HG02840 (cell line): ENCODE data around the gene OXSR1.
"Not testable (repeated sequence)": the region's sequence is repeated elsewhere in the genome, so short reads cannot be mapped to it uniquely, and the experiment has no call there.

Experiments
- ATAC-seq: cut with Tn5 transposase; IDR thresholded peaks from one replicate; pipeline ENCODE4 v1.9.1; 2021; ENCODE audit warnings: mild to moderate bottlenecking, moderate library complexity, moderate number of reproducible peaks; ENCODE audit not compliant: unreplicated experiment, low FRiP score

The OXSR1 gene

DNA sequence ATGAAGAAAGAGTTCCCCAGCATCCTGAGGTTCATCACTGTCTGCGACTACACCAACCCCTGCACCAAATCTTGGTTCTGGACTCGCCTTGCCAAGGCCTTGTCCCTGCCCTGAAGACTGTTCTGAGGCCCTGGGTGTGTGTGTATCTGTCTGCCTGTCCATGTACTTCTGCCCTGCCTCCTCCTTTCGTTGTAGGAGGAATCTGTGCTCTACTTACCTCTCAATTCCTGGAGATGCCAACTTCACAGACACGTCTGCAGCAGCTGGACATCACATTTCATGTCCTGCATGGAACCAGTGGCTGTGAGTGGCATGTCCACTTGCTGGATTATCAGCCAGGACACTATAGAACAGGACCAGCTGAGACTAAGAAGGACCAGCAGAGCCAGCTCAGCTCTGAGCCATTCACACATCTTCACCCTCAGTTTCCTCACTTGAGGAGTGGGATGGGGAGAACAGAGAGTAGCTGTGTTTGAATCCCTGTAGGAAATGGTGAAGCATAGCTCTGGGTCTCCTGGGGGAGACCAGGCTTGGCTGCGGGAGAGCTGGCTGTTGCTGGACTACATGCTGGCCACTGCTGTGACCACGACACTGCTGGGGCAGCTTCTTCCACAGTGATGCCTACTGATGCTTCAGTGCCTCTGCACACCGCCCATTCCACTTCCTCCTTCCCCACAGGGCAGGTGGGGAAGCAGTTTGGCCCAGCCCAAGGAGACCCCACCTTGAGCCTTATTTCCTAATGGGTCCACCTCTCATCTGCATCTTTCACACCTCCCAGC, 24.0 kb upstream of the OXSR1 start:
- no peak for ATAC-seq

DNA sequence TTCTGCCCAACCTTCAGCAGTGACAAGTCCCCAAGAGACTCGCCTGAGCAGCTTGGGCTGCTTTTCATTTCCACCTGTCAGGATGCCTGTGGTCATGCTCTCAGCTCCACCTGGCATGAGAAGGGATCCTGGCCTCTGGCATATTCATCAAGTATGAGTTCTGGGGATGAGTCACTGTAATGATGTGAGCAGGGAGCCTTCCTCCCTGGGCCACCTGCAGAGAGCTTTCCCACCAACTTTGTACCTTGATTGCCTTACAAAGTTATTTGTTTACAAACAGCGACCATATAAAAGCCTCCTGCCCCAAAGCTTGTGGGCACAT, 23.4 kb upstream of the OXSR1 start:
- ATAC-seq, result no peak

DNA sequence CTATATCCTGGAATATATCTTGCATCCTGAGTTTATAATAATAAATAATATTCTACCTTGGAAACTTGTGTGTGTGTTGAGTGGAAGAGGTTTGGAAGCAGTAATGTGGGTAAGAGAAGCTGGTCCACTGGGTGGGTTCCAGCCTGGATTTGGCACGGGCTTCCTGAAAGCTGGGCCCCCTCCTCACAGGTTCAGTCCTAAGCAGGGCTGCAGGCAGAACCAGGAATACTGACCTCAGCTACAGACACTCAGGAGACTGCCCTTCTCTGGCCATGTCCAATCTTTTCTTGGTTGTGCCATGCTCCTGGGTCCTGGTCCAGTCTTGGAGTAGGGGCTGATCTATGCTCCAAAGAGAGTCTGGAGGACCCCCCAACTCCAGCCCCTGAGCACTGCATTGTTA, 22.4 kb upstream of the OXSR1 start:
- no peak for ATAC-seq

DNA sequence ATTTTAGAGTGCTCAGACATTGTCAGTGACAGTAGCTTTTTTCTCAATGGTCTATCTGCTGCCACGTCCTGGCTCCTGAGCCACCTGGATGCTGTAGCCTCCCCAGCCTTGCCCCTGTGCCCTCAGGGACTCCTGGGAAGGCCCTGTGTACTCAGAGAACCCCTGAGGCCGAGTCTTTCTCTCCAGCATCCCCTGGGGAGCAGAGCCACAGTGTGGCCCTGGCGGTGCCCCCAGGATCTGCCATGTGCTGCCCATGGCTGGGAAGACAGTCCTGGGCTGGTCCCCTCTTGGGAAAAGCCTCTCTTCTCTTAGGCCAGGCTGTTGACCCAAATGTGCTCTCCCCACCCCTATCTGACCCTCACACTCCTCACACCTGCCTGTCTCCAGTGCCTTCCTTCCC, 21.8 kb upstream of the OXSR1 start:
- no peak for ATAC-seq

- no peak for ATAC-seq
These were observed 18.8 kb upstream of the OXSR1 start for GRCh38 chr3:38146504-38146903.

- no peak for ATAC-seq
These were observed 17.9 kb upstream of the OXSR1 start for GRCh38 chr3:38147421-38147820.

- no peak for ATAC-seq
These were observed 16.9 kb upstream of the OXSR1 start for GRCh38 chr3:38148311-38148882.

DNA sequence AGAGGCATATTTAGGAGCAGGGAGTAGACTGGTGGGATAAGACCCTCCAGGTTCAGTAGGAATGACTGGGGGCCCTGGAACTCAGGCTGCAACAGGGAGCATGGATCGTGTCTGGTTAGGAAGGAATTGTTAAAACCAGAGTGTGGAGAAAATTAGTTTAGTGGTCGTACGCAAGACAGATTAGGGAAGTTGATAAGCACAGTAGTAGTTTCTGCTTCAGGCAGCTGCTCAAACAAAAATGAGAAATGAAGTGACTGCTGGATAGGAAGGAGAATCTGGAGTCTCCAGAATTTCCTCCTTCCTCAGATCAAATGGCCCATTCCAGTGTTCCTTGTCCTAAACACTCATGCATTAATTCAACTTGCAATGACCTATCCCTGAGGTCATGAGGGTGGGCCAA, 15.6 kb upstream of the OXSR1 start:
- no peak for ATAC-seq

- no peak for ATAC-seq
These were observed 14.4 kb upstream of the OXSR1 start for GRCh38 chr3:38150780-38151528.

GRCh38 chr3:38151667-38152265, 13.6 kb upstream of the OXSR1 start:
- ATAC-seq, result no peak

DNA sequence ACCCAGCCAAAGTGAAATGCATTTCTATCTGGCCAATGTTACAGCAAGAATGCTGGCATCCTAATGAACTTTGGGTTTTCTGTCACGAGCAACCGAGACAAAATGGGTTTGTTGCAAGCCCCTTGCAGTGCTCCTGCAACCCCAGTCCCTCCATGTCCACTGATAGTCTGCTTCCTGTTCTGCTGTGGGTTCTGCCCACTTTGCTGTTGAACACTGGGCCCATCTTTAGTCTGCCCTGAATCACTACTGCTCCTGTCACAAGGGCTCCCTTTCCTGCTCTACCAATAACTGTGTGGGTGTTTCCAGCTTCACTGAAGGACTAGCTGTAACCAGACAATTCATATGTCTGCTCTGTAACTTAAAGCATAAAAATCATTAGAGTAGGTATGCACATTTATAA, 12.7 kb upstream of the OXSR1 start:
- ATAC-seq, result no peak

DNA sequence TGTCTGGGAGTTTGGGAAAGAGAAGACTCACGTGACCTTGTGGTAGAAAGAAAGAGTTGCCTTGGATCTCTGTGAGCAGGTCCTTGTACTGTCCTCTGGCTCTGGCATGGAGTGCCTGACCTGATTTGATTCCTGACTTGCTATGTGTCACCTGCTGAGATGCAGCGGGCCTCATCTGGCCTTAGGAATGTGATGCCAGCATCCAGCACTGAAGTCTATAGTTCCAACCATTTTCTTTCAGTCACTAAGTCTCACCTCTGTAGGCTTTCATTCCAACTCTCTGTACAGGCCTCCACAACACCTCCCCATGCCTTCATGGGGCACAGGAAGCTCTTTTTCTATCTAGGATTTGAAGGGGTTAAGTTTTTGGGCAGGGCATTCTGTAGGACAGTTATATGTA, 12.1 kb upstream of the OXSR1 start:
- no peak for ATAC-seq

DNA sequence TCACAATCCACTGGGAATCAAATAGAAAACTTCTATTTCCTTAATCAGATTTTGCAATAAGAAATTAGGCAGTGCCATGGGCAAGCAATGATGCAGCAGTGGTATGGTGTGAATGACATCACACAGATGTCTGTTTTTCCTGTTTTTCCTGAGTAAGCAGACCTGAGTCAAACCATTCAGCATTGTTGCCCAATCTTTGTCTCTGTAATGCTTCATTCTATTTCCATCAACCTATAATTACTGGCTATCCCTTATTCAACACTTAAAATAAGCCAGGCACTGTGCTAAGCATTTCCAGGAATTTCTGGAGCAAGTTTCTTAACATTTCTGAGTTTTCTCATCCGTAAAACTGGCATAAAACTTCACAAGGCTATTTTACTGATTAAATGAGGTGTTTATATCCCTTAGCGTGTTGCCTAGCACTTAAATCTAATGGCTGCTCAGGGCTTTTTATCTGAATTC, 11.3 kb upstream of the OXSR1 start:
- no peak for ATAC-seq

DNA sequence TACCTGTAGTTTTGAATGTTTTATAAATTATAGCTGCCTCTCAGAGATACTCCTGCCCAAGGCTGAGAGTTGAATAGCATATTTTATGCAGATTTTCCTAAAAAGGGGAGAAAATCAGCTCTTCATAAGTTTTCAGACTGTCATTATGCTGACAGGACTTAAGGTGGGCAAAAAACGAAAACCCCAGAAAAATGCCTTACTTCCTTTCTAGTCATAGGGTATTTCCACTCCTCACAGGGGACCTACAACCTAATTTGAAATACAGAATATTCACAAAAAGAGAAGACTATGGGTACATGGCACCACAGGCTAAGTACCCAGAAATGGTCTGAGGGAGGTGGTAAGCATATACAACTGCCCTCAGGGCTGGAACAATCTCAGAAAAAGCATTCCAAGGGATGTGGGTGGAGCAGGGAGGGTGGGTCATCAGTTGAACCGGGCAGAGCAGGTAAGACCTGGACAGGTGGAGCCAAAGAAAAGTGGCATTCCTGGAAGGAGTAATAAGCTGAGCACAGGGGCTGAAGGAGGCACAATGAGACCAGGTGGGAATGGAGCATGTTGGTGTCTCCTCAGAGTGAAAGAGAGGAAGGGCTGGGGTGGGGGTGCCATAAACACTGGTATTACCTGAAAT, 10.6 kb upstream of the OXSR1 start:
- no peak for ATAC-seq

DNA sequence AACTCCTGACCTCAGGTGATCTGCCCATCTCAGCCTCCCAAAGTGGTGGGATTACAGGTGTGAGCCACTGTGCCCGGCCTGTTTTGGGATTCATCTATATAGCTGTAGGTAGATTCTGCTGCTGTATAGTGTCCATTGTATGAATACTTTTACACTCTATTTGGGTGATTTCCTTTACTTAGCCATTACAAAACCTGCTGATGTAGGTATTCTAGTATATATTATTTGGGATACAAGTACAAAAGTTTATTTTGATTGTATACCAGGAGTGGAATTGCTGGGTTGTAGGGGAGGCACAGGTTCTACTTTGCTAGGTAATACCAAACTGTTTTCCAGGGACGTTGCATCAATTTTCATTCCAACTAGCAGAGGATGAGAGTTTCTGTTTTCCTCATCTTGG, 9.5 kb upstream of the OXSR1 start:
- no peak for ATAC-seq

DNA sequence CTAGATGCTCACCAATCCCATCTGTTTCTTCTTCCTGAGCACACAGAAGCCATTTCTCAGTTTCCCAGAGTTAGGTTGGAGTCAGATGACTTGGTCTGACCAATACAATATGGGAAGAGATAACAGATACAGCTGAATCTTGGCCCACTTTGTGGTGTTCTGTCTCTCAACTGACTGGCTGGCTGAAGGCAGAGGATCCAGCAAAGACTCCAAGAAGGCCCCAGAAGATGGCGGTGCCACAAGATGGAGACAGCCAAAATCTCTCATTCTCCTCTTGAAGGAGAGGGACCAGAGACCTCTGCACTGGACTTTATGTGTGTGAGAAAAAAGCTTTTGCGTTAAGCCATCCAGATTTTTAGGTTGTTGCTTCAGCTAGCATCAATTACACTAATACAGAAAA, 8.2 kb upstream of the OXSR1 start:
- no peak for ATAC-seq

DNA sequence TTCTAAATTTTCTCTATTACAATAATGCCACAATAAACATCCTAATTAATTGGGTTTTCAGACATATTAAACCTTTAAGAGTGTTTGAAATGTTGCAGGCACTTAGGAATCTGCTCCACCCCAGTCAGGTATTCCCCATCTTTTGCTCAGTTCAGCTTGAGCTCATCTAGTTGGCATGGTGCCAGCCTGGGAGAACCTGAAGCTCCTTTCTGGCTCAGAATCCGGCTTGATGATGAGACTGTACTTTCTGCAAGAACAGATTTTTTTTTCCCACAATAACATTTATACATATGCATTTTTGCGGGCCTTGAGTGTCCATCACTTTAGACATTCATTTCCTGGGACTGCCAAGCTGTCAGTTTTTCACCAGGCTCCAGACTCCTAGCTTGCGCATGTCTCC, 7.7 kb upstream of the OXSR1 start:
- ATAC-seq, result no peak

DNA sequence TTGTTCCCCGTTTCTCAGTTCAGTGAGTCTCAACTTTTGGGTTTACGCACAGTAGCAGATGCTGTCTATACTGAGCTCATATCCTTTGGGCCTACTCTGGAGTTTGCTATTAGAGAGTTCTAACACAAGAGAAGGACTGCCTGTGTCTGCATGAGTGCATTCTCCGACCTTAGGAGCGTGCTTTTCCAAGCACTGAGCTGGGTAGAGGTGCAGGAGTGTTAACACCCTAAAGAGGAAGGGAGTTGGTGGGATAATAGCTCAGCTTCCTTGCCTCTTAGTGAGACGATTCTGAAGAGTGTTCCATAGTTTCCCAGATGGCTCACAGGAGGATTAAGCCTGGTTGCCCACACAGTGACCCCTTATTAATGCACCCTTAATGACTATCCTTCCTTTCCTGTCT, 6.9 kb upstream of the OXSR1 start:
- ATAC-seq, result no peak

- ATAC-seq, result not testable (repeated sequence)
These were observed 4.6 kb upstream of the OXSR1 start for GRCh38 chr3:38160704-38161103.

GRCh38 chr3:38163117-38163840, 2.1 kb upstream of the OXSR1 start:
- no peak for ATAC-seq
